Kidney (tissue), 22 donors: ENCODE measurements around the gene INCENP. TPM values are rescaled to one million over a fixed set of nuclear protein-coding genes. Genes with fewer than 3 reads are reported as not detected.

Experiments used
- DNase-seq, 5 donors: peaks; one replicate each; pipeline ENCODE4 v3.0.0-alpha.2; 2013 to 2020
- FAIRE-seq: peaks from 2 replicates; lab custom pipeline; 2012; peaks lifted over from hg19 to GRCh38; lab: Jason Lieb, UNC
- H3K27ac ChIP-seq, 2 donors: one replicate each; pipeline ENCODE4 v1.7.0; 2013; ENCODE audit warnings: low read depth in 2 of 2, low read length in 2 of 2, inconsistent platforms in 1 of 2
- H3K27me3 ChIP-seq: one replicate; pipeline ENCODE4 v1.7.1; 2013; ENCODE audit warnings: low read length, inconsistent platforms; ENCODE audit not compliant: control insufficient read depth, insufficient read depth
- H3K36me3 ChIP-seq, 3 donors: one replicate each; pipeline versions ENCODE4 v1.7.0 to v1.7.1; 2013; ENCODE audit warnings: low read length in 3 of 3, control low read depth in 1 of 3, inconsistent platforms in 1 of 3; ENCODE audit not compliant: insufficient read depth in 3 of 3, control insufficient read depth in 2 of 3
- H3K4me1 ChIP-seq, 3 donors: one replicate each; pipeline versions ENCODE4 v1.7.0 to v1.7.1; 2013; ENCODE audit warnings: low read length in 3 of 3, inconsistent platforms in 1 of 3, low read depth in 1 of 3; ENCODE audit not compliant: control insufficient read depth in 2 of 3, insufficient read depth in 2 of 3
- H3K4me3 ChIP-seq, 3 donors: one replicate each; pipeline versions ENCODE4 v1.7.0 to v1.8.1; 2013; ENCODE audit warnings: low read length in 3 of 3, control low read depth in 1 of 3, inconsistent platforms in 1 of 3
- H3K9ac ChIP-seq, 3 donors: one replicate each; pipeline versions ENCODE4 v1.7.0 to v1.7.1; 2013; ENCODE audit warnings: low read length in 3 of 3, control low read depth in 1 of 3, inconsistent platforms in 1 of 3
- H3K9me3 ChIP-seq, 3 donors: one replicate each; pipeline versions ENCODE4 v1.7.0 to v1.7.1; 2013; ENCODE audit warnings: low read length in 3 of 3, control low read depth in 1 of 3, inconsistent platforms in 1 of 3; ENCODE audit not compliant: control insufficient read depth in 2 of 3, insufficient read depth in 1 of 3
- CTCF ChIP-seq: IDR thresholded peaks from 3 replicates; pipeline ENCODE4 v1.5.1; 2012; ENCODE audit warnings: mild to moderate bottlenecking, moderate library complexity, borderline replicate concordance; ENCODE audit not compliant: insufficient read depth; ENCODE audit errors: extremely low read depth
- intact Hi-C: fragments of 100-400 bp; cut with DNase I; formaldehyde crosslinking; loops from one replicate; pipeline ENCODE4 v1.11.1; 2022
- long read RNA-seq, 10 donors: library from polyadenylated mRNA in 1 of 10; unstranded in 1 of 10; transcript quantifications; one replicate each; pipeline ENCODE4 v2.0.0 and lab custom pipeline, GENCODE V29; 2021 to 2026
- polyA plus RNA-seq: library from polyadenylated mRNA; stranded (reverse); fragments of 350-450 nt; fragmentation: Illumina TruSeq; extraction: RNeasy Lipid Tissue Mini Kit (QIAGEN cat#74804); gene quantifications from one replicate; pipeline ENCODE4 v1.2.3, GENCODE V29; 2014; ENCODE audit warnings: low read depth, low replicate concordance; ENCODE audit not compliant: insufficient read depth
- total RNA-seq: library from RNA; stranded (reverse); fragmentation: NEBNext Ultra II Directional; extraction: Animal tissue kit (Norgen Biotek cat#: 25700); gene quantifications from one replicate; pipeline ENCODE4 v1.2.1, GENCODE V29; 2021
- donor health status: control.
- donor health status: control.
- donor health status: control.
- donor health status: control.
- donor health status: control.
- donor health status: DM: yes; HTN: yes; CAD: no.
- donor health status: Normal renal cell carcinoma (clear cell type).

The INCENP gene
- total RNA-seq (17.5 TPM), polyA plus RNA-seq (2.9 TPM)
- long read RNA-seq, donor 1, partial matches to known transcripts, result 0 of 1 reads
- long read RNA-seq, donor 1, other reads (novel, unspliced or antisense), result 0 of 1 reads
- long read RNA-seq, donor 2, result 0 reads
- long read RNA-seq, donor 3, result 0 reads
- long read RNA-seq, donor 4, partial matches to known transcripts, result 0 of 2 reads
- long read RNA-seq, donor 4, other reads (novel, unspliced or antisense), result 0 of 2 reads
- long read RNA-seq, donor 5, result 0 reads
- long read RNA-seq, donor 6, result 0 reads
- long read RNA-seq, donor 7, partial matches to known transcripts, result 0 of 1 reads
- long read RNA-seq, donor 7, other reads (novel, unspliced or antisense), result 1 of 1 reads
- long read RNA-seq, donor 8, partial matches to known transcripts, result 0 of 1 reads
- long read RNA-seq, donor 8, other reads (novel, unspliced or antisense), result 0 of 1 reads
- long read RNA-seq, donor 9, result 0 reads
- long read RNA-seq, donor 10, result 0 reads

- intact Hi-C loops, result no loop called here
- TF ChIP-seq CTCF, result no peak
- Histone ChIP-seq H3K9ac (peak within 1 kb of the TSS; percentile 71 to 79 (median 77)), H3K27ac (no peak within 1 kb of the TSS), H3K4me1 (peaks cover 4 to 8% (median 6%) of the 10 kb centered on the region in 3 donors), H3K4me3 (peak within 1 kb of the TSS; percentile 80 to 94 (median 82)), H3K9me3 (no peaks in the 10 kb centered on the region), H3K36me3 (no peaks in the 10 kb centered on the region), H3K27me3 (no peaks in the 10 kb centered on the region)
- FAIRE-seq (peak; percentile 98), DNase-seq (peak; percentile 97 to 100 (median 98))
Observed at GRCh38 chr11:62123669-62124185, at the start of gene INCENP. Gene INCENP, plus strand, starts transcription at chr11:62124011. Its CDS starts 4,151 bp downstream, at chr11:62128162.

- intact Hi-C loops, result no loop called here
Observed at GRCh38 chr11:62075438-62075837, 48.4 kb upstream of the INCENP start.

GRCh38 chr11:62077132-62077531 is 46.7 kb upstream of the INCENP start:
- no peak for FAIRE-seq
- no peaks in the 10 kb centered on the region for H3K9me3 ChIP-seq
- peaks cover 0 to 7% (median 2%) of the 10 kb centered on the region in 3 donors for H3K4me1 ChIP-seq
- no peak for TF ChIP-seq CTCF
- H3K27ac ChIP-seq, result no peak overlapping the region
- intact Hi-C loops, result no loop called here
- H3K4me3 ChIP-seq, result no peak overlapping the region
- no peaks in the 10 kb centered on the region for H3K36me3 ChIP-seq
- DNase-seq, result no peak
- no peaks in the 10 kb centered on the region for H3K27me3 ChIP-seq
- H3K9ac ChIP-seq, result no peak overlapping the region

More at GRCh38 chr11:62075438-62075837, 48.4 kb upstream of the INCENP start:
- DNase-seq, result peak in 1 of 5 donors; percentile 3
- Histone ChIP-seq H3K36me3 (no peaks in the 10 kb centered on the region), H3K4me1 (no peaks in the 10 kb centered on the region), H3K9me3 (no peaks in the 10 kb centered on the region), H3K4me3 (no peak overlapping the region), H3K27me3 (no peaks in the 10 kb centered on the region), H3K9ac (no peak overlapping the region), H3K27ac (no peak overlapping the region)
- TF ChIP-seq CTCF, result no peak
- no peak for FAIRE-seq
